H9 (cell line): ENCODE data around the gene MRTFB. TPM values are rescaled to one million over a fixed set of nuclear protein-coding genes. Genes with fewer than 3 reads are reported as not detected.

Source experiments
- DNase-seq: peaks from one replicate; pipeline ENCODE4 v3.0.0-alpha.2; 2017
- H2AFZ ChIP-seq: one replicate; pipeline ENCODE4 v1.6.1; 2013; ENCODE audit warnings: mild to moderate bottlenecking, low read length, control low read depth, moderate library complexity
- H2AK5ac ChIP-seq: 2 replicates; pipeline ENCODE4 v1.6.1; 2013; ENCODE audit warnings: low read length, control low read depth, mixed read lengths; ENCODE audit not compliant: insufficient read length
- H2BK120ac ChIP-seq: one replicate; pipeline ENCODE4 v1.6.1; 2013; ENCODE audit warnings: low read depth, mild to moderate bottlenecking, low read length, control low read depth, inconsistent platforms; ENCODE audit not compliant: poor library complexity, severe bottlenecking
- H2BK12ac ChIP-seq: 2 replicates; pipeline ENCODE4 v1.6.1; 2013; ENCODE audit warnings: low read length, control low read depth, mixed read lengths, low read depth; ENCODE audit not compliant: insufficient read length
- H2BK15ac ChIP-seq: 2 replicates; pipeline ENCODE4 v1.6.1; 2013; ENCODE audit warnings: low read depth, low read length, control low read depth
- H2BK20ac ChIP-seq: one replicate; pipeline ENCODE4 v1.6.1; 2013; ENCODE audit warnings: low read depth, mild to moderate bottlenecking, low read length, control low read depth, inconsistent platforms; ENCODE audit not compliant: poor library complexity, severe bottlenecking
- H2BK5ac ChIP-seq: 2 replicates; pipeline ENCODE4 v1.6.1; 2013; ENCODE audit warnings: low read length, control low read depth, mixed read lengths; ENCODE audit not compliant: insufficient read length
- H3K14ac ChIP-seq: 2 replicates; pipeline ENCODE4 v1.6.1; 2013; ENCODE audit warnings: low read length, control low read depth; ENCODE audit not compliant: insufficient read depth
- H3K18ac ChIP-seq: 2 replicates; pipeline ENCODE4 v1.6.1; 2013; ENCODE audit warnings: low read depth, mild to moderate bottlenecking, mixed read lengths, low read length, control low read depth; ENCODE audit not compliant: insufficient read length
- H3K23ac ChIP-seq: 2 replicates; pipeline ENCODE4 v1.6.1; 2013; ENCODE audit warnings: low read length, control low read depth, mixed read lengths, low read depth; ENCODE audit not compliant: insufficient read length
- H3K23me2 ChIP-seq: 2 replicates; pipeline ENCODE4 v1.6.1; 2013; ENCODE audit warnings: low read depth, mild to moderate bottlenecking, mixed read lengths, low read length, control low read depth; ENCODE audit not compliant: insufficient read length, poor library complexity, severe bottlenecking
- H3K27ac ChIP-seq: 2 replicates; pipeline ENCODE4 v1.5.1; 2013; ENCODE audit warnings: low read length, control low read depth, mixed read lengths, low read depth; ENCODE audit not compliant: insufficient read length
- H3K27me3 ChIP-seq: 2 replicates; pipeline ENCODE4 v1.6.1; 2013; ENCODE audit warnings: low read length, control low read depth, inconsistent platforms; ENCODE audit not compliant: insufficient read depth
- H3K4ac ChIP-seq: 2 replicates; pipeline ENCODE4 v1.6.1; 2013; ENCODE audit warnings: low read depth, mild to moderate bottlenecking, control low read depth, inconsistent platforms, low read length, moderate library complexity
- H3K4me1 ChIP-seq: 2 replicates; pipeline ENCODE4 v1.6.1; 2013; ENCODE audit warnings: low read length, control low read depth, inconsistent platforms; ENCODE audit not compliant: insufficient read depth
- H3K4me2 ChIP-seq: 2 replicates; pipeline ENCODE4 v1.6.1; 2013; ENCODE audit warnings: low read length, control low read depth, mixed read lengths; ENCODE audit not compliant: insufficient read length, insufficient read depth
- H3K56ac ChIP-seq: 2 replicates; pipeline ENCODE4 v1.6.1; 2013; ENCODE audit warnings: low read depth, mild to moderate bottlenecking, mixed read lengths, low read length, control low read depth; ENCODE audit not compliant: insufficient read length
- H3K79me1 ChIP-seq: 2 replicates; pipeline ENCODE4 v1.6.1; 2013; ENCODE audit warnings: low read depth, mild to moderate bottlenecking, moderate library complexity, low read length, control low read depth, inconsistent platforms; ENCODE audit not compliant: insufficient read depth, poor library complexity, severe bottlenecking
- H3K79me2 ChIP-seq: 2 replicates; pipeline ENCODE4 v1.6.1; 2013; ENCODE audit warnings: low read length, control low read depth, inconsistent platforms; ENCODE audit not compliant: insufficient read depth
- H3K9ac ChIP-seq: 2 replicates; pipeline ENCODE4 v1.6.1; 2013; ENCODE audit warnings: low read length, control low read depth, mixed read lengths; ENCODE audit not compliant: insufficient read length; ENCODE audit errors: extremely low read depth
- H3K9me3 ChIP-seq: one replicate; pipeline ENCODE4 v1.6.1; 2013; ENCODE audit warnings: low read depth, low read length, inconsistent platforms; ENCODE audit not compliant: control insufficient read depth
- H3T11ph ChIP-seq: one replicate; pipeline ENCODE4 v1.6.1; 2013; ENCODE audit warnings: mild to moderate bottlenecking, low read length, control low read depth, inconsistent platforms
- H4K20me1 ChIP-seq: one replicate; pipeline ENCODE4 v1.6.1; 2013; ENCODE audit not compliant: control insufficient read depth, insufficient read length, insufficient read depth
- H4K5ac ChIP-seq: 2 replicates; pipeline ENCODE4 v1.6.1; 2013; ENCODE audit warnings: low read depth, mild to moderate bottlenecking, mixed read lengths, low read length, control low read depth; ENCODE audit not compliant: insufficient read length
- H4K8ac ChIP-seq: replicated peaks from 2 replicates; pipeline ENCODE4 v1.6.1; 2013; ENCODE audit warnings: low read length, control low read depth, mixed read lengths, low read depth; ENCODE audit not compliant: insufficient read length
- H4K91ac ChIP-seq: 2 replicates; pipeline ENCODE4 v1.6.1; 2013; ENCODE audit warnings: low read depth, mild to moderate bottlenecking, moderate library complexity, mixed read lengths, low read length, control low read depth; ENCODE audit not compliant: insufficient read length
- H3K27ac Mint-ChIP-seq, 3 experiments: 2 replicates in 2 of 3; 3 replicates in 1 of 3; pipeline ENCODE4 v1.8.0; 2020 to 2021; ENCODE audit warnings: mixed read lengths in 3 of 3, mild to moderate bottlenecking in 1 of 3, moderate library complexity in 1 of 3
- H3K27me3 Mint-ChIP-seq: 2 replicates; pipeline ENCODE4 v1.8.0; 2021; ENCODE audit warnings: low read depth, mild to moderate bottlenecking, moderate library complexity, mixed read lengths
- H3K36me3 Mint-ChIP-seq, 3 experiments: 2 replicates in 2 of 3; 3 replicates in 1 of 3; pipeline ENCODE4 v1.8.0; 2020 to 2021; ENCODE audit warnings: low read depth in 3 of 3, mixed read lengths in 3 of 3; ENCODE audit not compliant: insufficient read depth in 1 of 3
- H3K4me1 Mint-ChIP-seq, 2 experiments: 2 replicates each; pipeline ENCODE4 v1.8.0; 2020; ENCODE audit warnings: mixed read lengths in 2 of 2
- H3K4me3 Mint-ChIP-seq, 2 experiments: 2 replicates in 1 of 2; 3 replicates in 1 of 2; pipeline ENCODE4 v1.8.0; 2020 to 2021; ENCODE audit warnings: mild to moderate bottlenecking in 2 of 2, mixed read lengths in 2 of 2, moderate library complexity in 1 of 2
- H3K9me3 Mint-ChIP-seq, 2 experiments: 2 replicates in 1 of 2; 3 replicates in 1 of 2; pipeline ENCODE4 v1.8.0; 2020; ENCODE audit warnings: mild to moderate bottlenecking in 2 of 2, mixed read lengths in 2 of 2, moderate library complexity in 1 of 2
- CTCF ChIP-seq: fragments of 200-600 bp; sonication (generic); conservative IDR thresholded peaks from 3 replicates; pipeline ENCODE4 v1.8.0; 2021; ENCODE audit warnings: antibody characterized with exemption, mild to moderate bottlenecking
- WGBS: extraction: QIAGEN DNeasy Blood & Tissue Kit; methylation state at CpG from one replicate; pipeline ENCODE4 v1.1.7; 2013; ENCODE audit warnings: missing lambda C conversion rate, low lambda C conversion rate, mixed read lengths; ENCODE audit not compliant: insufficient read length; ENCODE audit errors: extremely low coverage; 5-methylcytosine and 5-hydroxymethylcytosine counted together
- total RNA-seq: library from RNA; stranded (reverse); gene quantifications from 2 replicates; pipeline ENCODE4 v1.2.1, GENCODE V29; 2021

The MRTFB gene
- total RNA-seq, 1 experiment from 2014 or later: 29.9 TPM

- Histone ChIP-seq H3K14ac (no peak overlapping the region), H2BK20ac (no peak overlapping the region), H3K18ac (no peak overlapping the region), H3K9me3 (no peaks in the 10 kb centered on the region), H3T11ph (no peak overlapping the region), H4K91ac (no peak overlapping the region), H2BK120ac (no peak overlapping the region), H2BK12ac (no peak overlapping the region), H3K9ac (no peak overlapping the region), H2AFZ (no peak overlapping the region), H3K4me2 (no peak overlapping the region), H3K23ac (no peak overlapping the region), H4K5ac (no peak overlapping the region), H2BK5ac (no peak overlapping the region), H3K27me3 (no peaks in the 10 kb centered on the region), H3K27ac (no peak overlapping the region), H3K4me1 (no peaks in the 10 kb centered on the region), H4K8ac (no peak overlapping the region), H3K79me2 (no peaks in the 10 kb centered on the region), H3K4ac (no peak overlapping the region), H3K79me1 (no peaks in the 10 kb centered on the region), H3K23me2 (no peaks in the 10 kb centered on the region), H3K56ac (no peak overlapping the region), H2AK5ac (no peak overlapping the region), H4K20me1 (no peaks in the 10 kb centered on the region), H2BK15ac (no peak overlapping the region)
- H3K36me3 Mint-ChIP-seq: no peaks in the 10 kb centered on the region
- no peak overlapping the region; a peak in 1 of 7 replicates for H3K27ac Mint-ChIP-seq
- H3K9me3 Mint-ChIP-seq: no peaks in the 10 kb centered on the region; a peak in 1 of 5 replicates
- whole genome bisulfite sequencing: no CpG with 5 or more reads among the region's 4 CpGs
- H3K27me3 Mint-ChIP-seq: no peaks in the 10 kb centered on the region
- H3K4me3 Mint-ChIP-seq: no peak overlapping the region
- H3K4me1 Mint-ChIP-seq: 0 out of 4 replicates have a peak, but pooled peaks cover 0 to 4% of the 10 kb centered on the region in 2 experiments
- no peak for DNase-seq
- TF ChIP-seq CTCF: no peak
Measured at GRCh38 chr16:14041164-14041563, 30.0 kb upstream of the MRTFB start.
